NCI-H1436 treated with DMSO at 0.1 percent for 48 hours (cell line): ENCODE results near the gene RBM15.

Experiments used
- DNase-seq: peaks from one replicate; lab custom pipeline; 2025; lab: John Stamatoyannopoulos, UW

The RBM15 gene

DNA sequence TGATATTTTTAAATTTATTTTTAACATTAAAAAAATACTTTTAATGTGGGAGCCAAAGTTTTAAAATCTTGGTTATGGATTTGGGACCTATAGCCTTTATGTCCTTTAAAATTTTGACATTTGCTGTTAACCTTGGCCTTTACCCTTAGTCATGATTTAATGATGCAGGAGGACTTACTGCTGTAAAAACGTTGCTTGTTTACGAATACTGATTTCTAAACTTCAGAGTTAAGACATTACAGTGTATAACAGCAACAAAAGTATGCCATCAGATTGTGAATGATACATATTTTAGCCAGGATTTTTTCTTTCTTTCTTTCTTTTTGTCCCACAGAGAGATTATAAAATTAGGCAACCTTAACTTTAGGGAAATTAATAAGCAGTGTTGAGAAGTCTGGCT is 8.9 kb downstream of the RBM15 start:
- DNase-seq, result no peak

DNA sequence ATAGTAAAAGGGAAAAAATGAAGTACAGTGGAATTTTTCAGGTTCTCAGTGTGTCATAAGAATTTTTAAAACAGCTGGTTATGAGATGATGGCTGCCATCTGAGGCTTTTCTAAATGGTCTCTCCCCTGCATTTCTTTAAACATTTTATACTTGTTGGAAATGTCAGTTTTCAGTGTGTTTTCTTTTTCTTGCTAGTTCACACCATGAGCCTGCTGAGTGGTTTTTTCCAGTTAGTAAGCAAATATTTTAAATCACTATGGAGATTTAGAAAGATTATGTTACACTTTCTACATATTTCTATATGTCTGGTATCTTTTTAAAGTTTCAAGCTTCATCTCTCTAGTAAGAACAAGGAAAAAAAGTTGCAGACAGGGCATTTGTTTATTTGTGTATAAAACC is 9.6 kb downstream of the RBM15 start:
- DNase-seq, result no peak

DNA sequence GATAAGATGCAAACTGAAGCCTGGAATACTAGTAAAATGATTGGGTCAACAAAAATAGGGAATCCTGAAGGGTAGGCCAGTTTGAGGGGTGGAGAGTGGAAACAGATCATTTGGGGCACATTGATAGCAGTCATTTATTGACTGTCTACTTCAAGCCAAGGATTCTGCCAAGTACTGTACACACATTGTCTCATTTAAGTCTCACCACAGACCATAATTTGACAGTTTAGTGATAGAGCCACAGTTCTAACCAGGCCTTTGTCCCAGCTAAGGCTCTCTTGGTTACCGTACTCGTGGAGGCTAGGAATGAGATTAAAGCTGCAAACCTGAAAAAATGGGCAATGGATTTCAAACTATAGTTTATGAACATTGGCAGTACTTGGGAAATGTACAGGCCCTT is 11.2 kb downstream of the RBM15 start:
- no peak for DNase-seq

DNA sequence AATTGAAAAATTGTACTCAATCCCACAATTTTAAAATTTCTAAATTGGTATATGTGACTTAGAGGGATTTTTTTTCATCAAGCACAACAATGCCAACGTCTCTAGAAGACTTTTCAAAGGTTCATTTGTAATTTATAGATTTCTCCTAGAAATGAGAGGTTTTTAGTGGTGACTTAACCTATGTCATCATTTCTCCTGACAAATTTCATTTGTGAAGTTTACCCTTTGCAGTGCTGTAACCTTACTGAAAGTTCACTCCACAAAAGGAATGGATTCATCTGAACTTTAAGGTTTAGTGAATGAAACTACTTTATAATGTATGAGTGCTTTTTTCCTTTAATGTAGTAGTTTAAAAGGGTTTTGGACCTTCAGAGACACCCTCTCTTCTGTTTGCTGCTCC is 16.1 kb downstream of the RBM15 start:
- no peak for DNase-seq

DNA sequence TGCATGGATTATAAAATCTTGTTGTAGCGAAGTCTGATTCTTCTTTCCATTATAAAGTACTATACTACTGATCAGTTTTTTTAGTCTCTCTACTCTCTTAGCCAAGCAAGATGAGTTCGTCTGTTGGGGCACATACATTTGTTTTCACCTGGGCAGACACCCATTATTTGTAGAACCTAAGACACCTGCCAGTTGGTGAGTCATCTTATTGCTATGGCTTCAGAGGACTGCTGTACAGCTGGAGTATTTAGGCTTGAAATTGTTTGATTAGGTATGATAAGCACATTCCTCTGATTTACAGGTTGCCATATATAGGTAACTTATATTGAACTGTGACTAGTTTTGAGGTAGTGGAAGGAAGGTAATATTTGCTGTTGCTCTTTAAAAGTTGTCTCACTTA is 17.2 kb downstream of the RBM15 start:
- DNase-seq, result no peak

DNA sequence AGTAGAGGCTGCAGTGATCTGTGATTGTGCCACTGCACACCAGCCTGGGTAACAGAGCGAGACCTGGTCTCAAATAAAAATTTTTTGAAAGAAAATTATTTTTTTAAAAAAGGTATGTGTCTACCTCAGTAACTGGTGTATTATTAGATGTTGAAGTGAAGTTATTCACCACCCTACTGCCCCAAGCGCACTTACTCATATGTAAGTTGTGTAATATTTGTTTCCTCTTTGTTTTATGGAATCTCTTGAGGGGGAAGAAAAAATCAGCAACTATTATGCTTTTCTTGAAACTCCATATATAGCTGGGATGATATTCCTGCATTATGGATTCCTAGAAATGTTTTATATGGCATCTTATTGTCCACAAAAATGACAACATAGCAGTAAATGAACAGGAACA is 21.3 kb downstream of the RBM15 start:
- no peak for DNase-seq

DNA sequence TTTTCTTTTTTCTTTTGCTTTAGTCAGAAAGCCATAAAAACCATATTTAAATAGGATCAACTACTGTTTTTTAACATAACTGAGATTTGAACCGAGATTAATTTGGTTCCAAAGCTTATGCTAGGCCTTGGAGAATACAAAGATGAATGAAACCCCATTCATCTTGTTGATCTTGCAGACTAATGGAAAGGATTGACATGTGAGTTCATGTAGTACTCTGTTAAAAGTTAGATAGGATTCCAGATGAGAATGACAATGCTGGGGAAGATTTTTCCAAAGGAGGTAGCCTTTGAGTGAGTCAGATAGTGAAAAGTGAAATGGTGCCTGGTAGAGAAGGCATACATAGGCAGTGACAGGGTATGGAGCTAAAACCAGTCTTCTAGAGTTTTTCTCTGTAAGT is 22.7 kb downstream of the RBM15 start:
- no peak for DNase-seq

DNA sequence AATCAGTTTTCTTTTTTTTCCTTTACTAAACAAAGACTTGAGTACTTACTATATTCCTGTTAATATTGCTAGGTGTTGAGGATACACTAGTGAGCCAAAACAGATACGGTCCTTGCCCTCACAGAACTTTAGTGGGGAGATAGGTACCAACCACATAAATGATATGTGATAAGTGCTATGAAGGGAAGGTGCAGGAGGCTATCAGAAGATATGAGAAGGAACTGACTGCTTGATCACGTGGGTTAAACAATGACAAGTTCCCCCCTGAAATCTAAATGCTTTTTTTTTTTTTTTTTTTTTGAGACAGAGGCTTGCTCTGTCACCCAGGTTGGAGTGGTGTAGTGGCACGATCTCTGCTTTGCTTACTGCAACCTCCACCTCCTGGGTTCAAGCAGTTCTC is 25.0 kb downstream of the RBM15 start:
- DNase-seq, result no peak

DNA sequence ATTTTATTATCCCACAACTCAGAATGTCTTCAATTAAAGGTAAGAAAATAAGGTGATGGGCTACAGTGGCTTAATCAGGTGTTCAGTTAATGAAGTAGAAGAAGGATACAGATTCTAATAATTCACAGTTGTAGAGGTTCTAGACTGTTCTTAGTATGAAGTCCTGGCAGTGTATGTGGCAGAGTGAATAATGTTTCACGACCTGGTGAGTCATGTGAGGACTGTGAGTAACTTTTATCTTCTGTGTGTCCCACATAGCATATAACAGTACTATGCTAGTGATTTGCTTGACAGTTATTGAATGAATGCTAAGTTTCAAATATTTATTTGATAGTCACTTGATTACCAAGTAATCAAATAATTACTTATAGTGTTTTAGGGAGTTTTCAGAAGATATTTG is 31.6 kb downstream of the RBM15 start:
- no peak for DNase-seq

DNA sequence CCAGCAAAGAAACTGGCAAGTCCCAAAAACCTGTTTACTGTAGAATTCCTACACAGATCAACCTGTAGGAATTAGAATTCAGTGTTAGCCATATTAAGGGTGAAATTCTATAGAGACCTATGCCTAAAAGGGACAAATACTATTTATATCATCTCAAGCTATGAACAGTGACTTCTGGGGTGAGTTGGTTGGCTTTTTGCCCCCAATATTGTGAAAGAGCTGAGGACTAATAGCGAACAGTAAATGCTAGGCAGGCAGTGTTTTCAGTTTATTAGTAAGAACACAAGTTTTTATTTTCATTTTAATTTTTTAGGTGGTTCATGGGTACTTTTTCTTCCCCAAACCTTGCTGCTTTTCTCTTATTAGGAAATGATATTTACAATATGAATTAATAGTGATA is 36.3 kb downstream of the RBM15 start:
- no peak for DNase-seq

DNA sequence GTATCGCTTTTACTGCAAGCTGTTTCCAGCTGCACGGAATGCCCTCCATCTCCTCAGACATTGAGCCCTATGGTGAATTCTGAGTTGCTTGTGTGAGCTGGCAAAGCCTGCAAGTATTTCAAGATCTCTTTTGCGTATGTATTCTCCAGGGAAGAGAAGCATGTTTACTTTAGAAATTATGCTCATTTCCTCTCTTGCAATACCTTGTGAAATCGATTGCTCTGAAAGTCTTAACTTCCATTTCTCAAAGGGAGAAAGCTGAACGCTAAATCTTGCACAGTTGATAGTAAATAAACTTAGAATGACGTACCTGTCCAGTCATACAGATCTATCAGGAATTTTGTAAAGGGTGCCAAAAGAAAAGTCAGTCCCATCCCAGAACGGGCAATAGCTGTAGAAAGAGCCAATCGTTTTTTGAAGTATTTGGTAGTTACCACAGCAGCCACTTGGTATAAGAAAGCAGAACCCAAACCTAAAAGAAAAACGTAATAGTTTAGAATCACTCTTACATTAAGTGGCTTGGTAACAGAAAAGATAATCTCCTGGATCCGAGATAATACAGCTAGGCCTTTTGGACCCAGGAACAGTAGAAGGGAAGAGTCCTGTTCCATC is 41.6 kb downstream of the RBM15 start:
- no peak for DNase-seq

DNA sequence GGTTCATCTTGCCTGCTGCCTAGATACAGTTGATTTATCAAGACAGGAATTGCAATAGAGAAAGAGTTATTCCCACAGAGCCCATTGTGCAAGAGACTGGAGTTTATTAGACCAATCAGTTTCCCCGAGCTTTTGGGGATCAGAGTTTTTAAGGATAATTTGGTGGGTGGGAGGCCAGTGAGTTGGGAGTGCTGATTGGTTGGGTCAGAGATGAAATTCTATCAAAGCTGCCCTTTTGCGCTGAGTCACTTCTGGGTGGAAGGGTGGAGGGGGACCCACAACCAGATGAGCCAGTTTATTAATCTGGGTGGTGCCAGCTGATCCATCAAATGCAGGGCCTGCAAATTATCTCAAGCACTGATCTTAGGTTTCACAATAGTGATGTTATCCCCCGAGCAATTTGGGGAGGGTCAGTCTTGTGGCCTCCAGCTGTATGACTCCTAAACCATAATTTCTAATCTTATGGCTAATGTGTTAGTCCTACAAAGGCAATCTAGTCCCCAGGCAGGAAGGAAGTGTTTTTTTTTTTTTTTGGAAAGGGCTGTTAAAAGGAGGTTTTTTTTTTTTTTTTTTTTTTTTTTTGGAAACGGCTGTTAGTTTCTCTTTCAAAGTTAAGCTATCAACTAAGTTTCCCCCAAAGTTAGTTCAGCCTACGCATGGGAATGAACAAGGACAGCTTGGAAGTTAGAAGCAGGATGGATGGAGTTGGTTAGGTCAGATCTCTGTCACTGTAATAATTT is 44.2 kb downstream of the RBM15 start:
- DNase-seq, result no peak

DNA sequence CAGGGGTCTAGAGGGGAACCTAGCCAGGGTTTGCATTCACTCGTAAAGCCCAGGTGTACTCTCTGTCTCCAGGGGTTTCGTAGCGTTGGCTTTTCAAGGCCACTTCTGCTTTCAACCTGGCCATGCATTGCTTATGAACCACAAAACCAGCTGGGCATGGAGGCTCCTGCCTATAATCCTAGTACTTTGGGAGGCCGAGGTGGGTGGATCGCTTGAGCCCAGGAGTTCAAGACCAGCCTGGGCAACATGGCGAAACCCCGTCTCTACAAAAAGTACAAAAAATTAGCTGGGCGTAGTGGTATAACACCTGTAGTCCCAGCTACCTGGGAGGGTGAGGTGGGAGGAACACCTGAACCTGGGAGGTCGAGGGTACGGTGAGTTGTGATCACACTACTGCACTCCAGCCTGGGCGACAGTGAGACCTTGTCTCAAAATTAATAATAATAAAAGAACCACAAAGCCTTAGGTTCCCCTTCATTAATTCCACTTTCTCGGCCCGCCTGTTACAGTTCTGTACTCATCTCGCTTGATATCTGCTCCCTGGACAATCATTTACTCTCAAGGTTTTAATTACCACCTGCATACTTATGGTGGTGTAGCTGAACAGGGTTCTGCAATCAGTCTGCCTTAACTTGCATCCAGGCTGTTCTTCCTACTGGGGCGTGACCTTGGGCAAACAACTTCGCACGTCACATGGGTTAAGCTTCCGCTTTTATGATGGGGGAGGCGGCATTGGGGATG is 45.6 kb downstream of the RBM15 start:
- no peak for DNase-seq

DNA sequence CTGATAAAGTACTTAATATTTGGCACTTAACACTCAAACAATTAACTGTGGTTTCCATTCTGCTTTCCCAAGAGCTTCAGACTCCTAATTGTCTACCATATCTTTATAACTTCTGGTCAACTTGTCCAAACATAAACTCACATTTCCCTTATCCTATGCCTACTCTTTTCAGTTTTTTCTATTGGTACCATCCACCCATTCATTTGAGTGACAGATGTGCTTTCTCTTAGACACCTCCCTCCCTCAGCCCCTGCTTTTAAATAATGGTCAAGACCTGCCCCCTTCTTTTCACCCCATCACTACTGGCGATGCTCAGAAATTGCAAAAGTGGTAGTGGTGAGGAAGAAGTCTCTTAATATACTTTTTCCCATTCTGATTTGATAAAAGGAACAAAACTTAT is 46.2 kb downstream of the RBM15 start:
- no peak for DNase-seq

DNA sequence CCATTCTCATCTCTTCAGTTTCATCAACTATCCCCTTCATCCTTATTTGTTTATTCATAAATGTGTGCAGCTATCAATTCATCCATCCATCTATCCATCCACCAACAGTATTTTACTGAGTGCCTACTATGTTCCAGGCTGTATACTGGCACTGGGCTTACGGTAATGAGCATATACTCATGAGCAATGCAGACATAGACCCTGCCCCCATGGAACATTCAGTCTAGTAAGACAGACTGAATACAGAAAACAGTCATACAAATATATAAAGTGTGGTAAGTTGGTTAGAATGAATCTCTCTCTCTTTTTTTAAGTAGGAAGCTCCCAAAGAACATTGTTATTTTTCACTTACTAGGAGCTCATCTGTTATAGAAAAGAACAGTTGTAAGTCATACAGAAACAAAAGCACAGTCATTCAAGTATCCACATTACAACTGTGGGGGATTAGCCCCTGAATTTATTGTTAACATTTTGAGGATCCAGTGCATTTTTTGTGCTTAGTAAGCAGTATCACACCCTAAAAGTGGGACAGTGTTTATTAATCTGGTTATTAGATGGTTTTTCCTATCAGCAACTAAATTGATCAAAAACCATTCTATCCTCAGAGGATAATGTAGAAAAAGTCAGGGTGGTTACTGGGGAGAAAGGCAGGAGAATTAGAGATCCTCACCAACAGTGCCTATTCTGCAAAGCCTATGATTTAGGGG is 48.0 kb downstream of the RBM15 start:
- no peak for DNase-seq

DNA sequence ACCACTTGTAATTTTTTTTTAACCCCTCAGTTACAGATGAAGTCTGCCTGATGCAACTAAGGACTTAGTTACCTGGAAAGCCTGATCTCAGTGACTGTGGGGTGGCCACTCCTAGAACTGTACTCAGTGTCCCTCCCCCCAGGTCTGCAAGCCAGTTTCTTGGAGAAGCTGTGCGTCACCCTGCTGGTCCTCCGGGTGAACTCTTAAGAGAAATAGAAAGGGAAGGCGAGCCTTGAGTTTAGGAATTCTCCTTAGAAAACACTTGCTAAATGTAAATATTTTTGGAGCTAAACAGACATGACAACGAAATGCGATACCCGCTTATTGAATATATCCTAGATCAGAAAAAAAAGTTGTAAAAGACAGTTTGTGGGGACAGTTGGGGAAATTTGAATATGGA is 50.9 kb downstream of the RBM15 start:
- no peak for DNase-seq

DNA sequence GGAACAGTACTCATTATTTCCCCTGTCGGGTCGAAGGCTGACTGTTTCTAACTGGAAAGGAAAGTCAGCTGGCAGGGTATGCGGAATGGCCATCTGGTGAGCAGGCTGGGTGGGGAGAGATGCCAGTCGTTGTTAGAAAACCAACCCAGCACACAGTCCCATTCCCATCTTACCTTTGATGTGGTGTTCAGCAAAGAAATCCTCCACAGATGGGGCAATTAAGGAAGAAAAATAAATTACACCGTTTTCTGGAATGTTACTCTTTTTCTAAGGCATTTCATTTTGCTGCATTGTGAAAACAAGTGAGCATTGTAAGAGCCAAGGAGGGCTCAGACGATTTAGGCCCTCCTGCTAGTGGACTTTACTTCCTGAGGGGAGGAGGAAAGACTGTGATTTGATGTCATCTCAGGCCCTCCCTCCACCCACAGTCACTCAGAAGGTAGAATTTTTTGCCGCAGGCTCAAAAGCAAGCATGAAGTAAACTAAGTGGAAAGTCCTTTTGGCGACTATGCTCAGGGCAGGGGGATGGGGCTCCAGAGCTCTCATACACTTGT is 51.6 kb downstream of the RBM15 start, which contains the start of gene SLC16A4:
Gene SLC16A4 (minus strand): TSS at position 335 of the 554 bp plus-strand sequence. CDS start 1,703 bp downstream, outside the sequence.
- DNase-seq, result no peak

DNA sequence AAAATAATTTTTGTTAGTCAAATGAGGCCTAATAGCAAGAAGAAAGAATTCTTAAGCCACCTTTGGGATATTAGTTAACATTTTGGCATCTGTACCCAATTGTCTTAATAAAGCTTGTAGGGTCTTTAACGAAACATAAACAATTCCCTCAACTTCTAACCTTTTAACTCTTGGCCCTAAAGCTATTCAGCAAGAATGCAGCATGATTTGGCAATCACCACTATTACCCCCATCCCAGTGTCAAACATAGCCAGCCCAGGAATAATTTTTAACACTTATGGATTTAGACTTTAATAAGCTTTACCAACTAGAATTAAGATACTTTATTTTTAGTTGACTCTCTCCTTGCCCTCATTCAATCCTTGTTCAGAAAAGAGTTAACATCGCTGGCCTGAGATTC is 54.1 kb downstream of the RBM15 start:
- no peak for DNase-seq

DNA sequence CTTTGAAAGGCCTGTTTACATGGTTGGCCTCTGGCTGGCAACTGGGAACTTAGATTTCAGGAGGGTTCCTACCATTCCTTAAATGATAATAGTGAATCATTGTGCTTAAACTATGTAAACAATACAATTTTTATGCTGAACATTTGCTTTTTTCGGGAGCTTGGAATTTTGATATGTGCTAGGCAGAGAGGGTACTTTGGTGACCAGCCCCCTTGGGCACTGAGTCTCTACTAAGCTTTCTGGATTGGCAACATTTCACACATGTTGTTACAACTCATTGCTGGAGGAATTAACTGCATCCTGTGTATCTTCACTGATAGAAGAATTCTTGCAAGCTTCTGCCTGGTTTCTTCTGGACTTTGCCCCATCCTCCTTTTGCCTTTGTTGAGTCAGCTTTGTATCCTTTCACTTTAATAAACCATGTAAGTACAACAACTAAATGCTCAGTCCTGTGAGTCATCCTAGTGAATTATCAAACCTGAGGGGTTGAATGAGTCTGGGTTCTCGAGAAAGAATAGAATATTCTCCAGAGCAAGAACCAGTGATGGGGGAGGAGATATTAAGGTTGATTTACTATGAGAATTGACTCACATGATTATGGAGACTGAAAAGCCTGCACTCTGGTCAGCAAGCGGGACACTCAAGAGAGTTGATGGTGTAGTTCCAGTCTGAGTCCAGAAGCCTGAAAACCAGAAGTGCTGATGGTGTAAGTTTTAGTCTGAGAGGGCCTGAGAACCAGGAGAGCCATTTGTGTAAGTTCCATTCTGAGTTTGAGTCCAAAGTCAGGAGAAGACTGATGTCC is 54.7 kb downstream of the RBM15 start:
- DNase-seq, result no peak

DNA sequence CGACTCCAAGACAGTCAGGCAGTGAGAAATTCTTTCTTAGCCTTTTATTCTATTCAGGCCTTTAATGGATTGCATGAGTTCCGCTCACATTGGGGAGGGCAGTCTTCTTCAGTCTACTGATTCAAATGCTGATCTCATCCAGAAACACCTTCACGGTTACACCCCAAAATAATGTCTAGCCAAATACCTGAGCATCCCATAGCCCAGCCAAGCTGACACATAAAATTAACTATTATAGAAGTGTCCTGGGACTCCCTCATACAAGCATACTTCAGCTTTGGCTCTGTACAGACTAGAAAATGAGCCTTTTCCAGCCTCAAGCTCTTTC is 55.3 kb downstream of the RBM15 start:
- no peak for DNase-seq
